ENCODE results near the gene TNFAIP8L1. TPM values are rescaled to one million over a fixed set of nuclear protein-coding genes. Genes with fewer than 3 reads are reported as not detected.

Gene TNFAIP8L1
- total and polyA plus RNA-seq, 2 donors, result 6.6 to 9.9 TPM

DNA sequence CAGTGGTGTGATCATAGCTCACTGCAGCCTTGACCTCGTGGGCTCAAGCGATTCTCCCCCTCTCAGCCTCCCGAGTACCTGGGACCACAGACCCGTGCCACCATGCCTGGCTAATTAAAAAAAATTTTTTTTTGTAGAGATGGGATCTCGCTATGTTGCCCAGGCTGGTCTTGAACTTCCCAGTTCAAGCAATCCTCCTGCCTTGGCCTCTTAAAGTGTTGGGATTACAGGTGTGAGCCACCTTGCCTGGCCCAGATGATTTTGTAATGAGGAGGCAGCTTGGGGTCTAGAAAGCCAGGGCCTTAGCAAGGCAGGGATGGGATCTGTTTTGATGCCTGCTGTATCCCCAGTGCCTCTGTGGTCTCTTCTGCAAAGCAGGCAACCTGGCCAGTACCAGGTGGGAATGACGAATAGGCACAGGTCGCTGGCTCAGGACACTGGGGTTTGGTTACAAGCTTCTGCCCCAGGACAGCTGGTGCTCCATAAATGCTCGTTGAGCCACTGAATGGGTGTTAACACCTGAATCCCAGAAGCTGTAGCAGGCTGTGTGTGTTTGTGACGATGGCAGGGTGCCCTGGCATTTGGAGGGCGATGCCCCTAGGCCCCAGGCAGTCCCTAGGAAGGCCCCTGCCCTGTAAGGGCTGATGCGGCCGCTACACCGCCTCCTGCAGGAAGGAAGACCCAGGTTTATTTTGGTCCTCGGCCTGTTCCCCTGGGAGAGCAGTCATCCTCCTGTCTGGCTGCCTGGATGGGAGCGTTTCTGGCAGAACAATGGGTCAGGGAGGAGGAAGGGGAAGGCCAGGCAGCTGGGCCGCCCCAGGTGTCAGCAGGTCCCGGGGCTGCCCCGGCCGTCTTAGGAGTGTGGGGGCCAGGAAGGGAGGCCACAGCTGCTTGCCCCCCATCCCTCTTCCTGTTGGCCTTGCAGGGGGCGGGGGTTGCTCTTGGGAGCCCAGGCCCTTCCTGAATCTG, 8.6 kb downstream of the TNFAIP8L1 start:
- no peak for DNase-seq (ENCODE audit: extremely low spot score)
- WGBS, result 60% methylated on average over 20 of the region's 20 CpGs
- H3K4me1 ChIP-seq (ENCODE audit: insufficient read depth), result no peaks in the 10 kb centered on the region
- H3K27ac ChIP-seq (ENCODE audit: low read depth), result no peak overlapping the region
- H3K36me3 ChIP-seq (ENCODE audit: insufficient read depth), result no peaks in the 10 kb centered on the region
- no peak overlapping the region for H3K4me3 ChIP-seq (ENCODE audit: low read depth, low read length)

DNA sequence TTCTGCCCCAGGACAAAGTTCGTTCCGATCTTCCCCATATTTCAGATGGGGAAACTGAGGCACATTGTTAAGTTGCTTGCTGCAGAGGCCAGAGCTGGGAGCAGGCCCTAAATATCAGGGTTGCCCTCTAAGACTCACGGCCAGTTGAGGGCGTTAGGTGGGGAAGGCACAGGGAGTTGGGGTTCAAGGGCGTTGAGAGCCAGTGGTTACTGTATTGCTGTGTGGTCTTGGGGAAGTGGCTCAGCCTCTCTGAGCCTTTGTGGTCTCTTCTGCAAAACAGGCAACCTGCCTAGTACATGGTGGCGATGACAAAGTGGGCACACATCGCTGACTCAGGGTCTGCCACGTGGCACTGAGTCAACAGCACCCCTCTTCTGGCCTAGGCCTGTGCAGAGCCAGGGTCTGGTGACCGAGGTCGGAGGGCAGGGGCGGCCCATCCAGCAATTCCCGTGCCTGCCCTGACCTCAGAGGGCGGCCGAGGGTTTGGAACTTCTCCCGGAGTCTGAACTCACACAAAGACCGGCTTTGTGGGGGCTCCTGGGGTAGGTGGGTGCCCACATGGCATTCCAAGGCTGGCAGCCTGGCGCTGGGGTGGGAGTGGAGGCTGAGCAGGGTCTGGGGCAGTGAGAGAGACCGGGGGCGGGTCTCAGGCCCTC, 10.2 kb downstream of the TNFAIP8L1 start:
- DNase-seq (ENCODE audit: extremely low spot score), result no peak
- H3K4me3 ChIP-seq (ENCODE audit: low read depth, low read length), result no peak overlapping the region
- no peak overlapping the region for H3K27ac ChIP-seq (ENCODE audit: low read depth)
- H3K36me3 ChIP-seq (ENCODE audit: insufficient read depth), result no peaks in the 10 kb centered on the region
- H3K4me1 ChIP-seq (ENCODE audit: insufficient read depth), result no peaks in the 10 kb centered on the region
- WGBS, result 86% methylated on average over 19 of the region's 19 CpGs

DNA sequence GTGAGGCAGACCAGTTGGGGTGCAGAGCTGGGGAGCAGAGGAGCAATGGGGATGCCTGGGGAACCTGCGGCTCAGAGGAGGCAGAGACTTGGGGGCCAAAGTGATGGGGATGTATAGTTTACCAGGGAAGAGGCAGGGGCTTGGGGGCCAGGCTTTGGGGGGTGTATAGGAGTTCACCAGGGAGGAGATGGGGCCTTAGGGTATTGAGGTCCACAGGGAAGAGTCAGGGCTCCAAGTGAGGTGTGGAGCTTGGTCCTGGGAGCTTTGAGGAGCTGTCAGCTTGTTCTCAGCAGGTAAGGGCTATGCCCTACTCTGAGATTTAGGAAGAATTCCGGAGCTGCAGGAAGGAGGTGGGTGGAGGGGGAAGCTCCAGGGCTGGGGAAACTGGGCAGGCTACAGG, 10.8 kb downstream of the TNFAIP8L1 start:
- Histone ChIP-seq H3K4me3 (ENCODE audit: low read depth, low read length) (no peak overlapping the region), H3K36me3 (ENCODE audit: insufficient read depth) (no peaks in the 10 kb centered on the region), H3K4me1 (ENCODE audit: insufficient read depth) (no peaks in the 10 kb centered on the region), H3K27ac (ENCODE audit: low read depth) (no peak overlapping the region)
- DNase-seq (ENCODE audit: extremely low spot score), result no peak
- 86% methylated on average over 2 of the region's 2 CpGs for WGBS

DNA sequence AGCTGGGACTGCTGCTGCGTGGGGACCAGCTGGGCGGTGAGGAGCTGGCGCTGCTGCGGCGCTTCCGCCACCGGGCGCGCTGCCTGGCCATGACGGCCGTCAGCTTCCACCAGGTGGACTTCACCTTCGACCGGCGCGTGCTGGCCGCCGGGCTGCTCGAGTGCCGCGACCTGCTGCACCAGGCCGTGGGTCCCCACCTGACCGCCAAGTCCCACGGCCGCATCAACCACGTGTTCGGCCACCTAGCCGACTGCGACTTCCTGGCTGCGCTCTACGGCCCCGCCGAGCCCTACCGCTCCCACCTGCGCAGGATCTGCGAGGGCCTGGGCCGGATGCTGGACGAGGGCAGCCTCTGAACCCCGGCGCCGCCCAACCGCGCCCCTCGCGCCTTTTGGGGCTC, 12.8 kb downstream of the TNFAIP8L1 start:
- Histone ChIP-seq H3K4me3 (ENCODE audit: low read depth, low read length) (no peak overlapping the region), H3K27ac (ENCODE audit: low read depth) (no peak overlapping the region), H3K36me3 (ENCODE audit: insufficient read depth) (peaks cover 1% of the 10 kb centered on the region), H3K4me1 (ENCODE audit: insufficient read depth) (no peaks in the 10 kb centered on the region)
- no peak for DNase-seq (ENCODE audit: extremely low spot score)
- WGBS, result 97% methylated on average over 44 of the region's 44 CpGs

DNA sequence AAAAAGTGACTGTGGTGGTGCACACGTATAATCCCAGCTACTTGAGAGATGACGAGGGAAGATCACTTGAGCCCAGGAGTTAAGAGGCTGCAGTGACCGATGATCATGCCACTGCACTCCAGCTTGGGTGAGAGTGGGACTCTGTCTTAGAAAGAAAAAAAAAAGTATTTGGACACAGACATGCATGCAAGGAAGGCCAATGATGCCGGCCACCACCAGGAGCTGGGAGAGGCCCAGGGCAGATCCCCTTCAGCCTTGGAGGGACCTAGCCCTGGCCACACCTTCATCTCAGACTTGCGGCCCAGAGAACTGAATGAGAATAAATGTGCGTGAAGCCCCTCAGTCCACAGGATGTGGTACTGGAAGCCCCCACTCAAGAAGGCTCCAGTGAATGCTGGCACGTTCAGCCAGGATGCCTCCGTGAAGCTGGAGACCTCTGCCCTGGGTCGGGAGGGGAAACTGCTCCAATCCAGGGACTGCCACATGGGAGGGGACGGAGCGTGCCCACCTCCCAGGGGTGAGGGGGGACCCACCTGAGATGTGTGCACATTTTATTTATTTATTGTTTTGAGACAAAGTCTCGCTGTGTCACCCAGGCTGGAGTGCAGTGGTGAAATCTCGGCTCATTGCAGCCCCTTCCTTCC, 14.6 kb downstream of the TNFAIP8L1 start:
- peaks cover 3% of the 10 kb centered on the region for H3K36me3 ChIP-seq (ENCODE audit: insufficient read depth)
- no peak for DNase-seq (ENCODE audit: extremely low spot score)
- H3K4me3 ChIP-seq (ENCODE audit: low read depth, low read length), result no peak overlapping the region
- H3K27ac ChIP-seq (ENCODE audit: low read depth), result no peak overlapping the region
- WGBS, result 82% methylated on average over 13 of the region's 13 CpGs
- H3K4me1 ChIP-seq (ENCODE audit: insufficient read depth), result no peaks in the 10 kb centered on the region

DNA sequence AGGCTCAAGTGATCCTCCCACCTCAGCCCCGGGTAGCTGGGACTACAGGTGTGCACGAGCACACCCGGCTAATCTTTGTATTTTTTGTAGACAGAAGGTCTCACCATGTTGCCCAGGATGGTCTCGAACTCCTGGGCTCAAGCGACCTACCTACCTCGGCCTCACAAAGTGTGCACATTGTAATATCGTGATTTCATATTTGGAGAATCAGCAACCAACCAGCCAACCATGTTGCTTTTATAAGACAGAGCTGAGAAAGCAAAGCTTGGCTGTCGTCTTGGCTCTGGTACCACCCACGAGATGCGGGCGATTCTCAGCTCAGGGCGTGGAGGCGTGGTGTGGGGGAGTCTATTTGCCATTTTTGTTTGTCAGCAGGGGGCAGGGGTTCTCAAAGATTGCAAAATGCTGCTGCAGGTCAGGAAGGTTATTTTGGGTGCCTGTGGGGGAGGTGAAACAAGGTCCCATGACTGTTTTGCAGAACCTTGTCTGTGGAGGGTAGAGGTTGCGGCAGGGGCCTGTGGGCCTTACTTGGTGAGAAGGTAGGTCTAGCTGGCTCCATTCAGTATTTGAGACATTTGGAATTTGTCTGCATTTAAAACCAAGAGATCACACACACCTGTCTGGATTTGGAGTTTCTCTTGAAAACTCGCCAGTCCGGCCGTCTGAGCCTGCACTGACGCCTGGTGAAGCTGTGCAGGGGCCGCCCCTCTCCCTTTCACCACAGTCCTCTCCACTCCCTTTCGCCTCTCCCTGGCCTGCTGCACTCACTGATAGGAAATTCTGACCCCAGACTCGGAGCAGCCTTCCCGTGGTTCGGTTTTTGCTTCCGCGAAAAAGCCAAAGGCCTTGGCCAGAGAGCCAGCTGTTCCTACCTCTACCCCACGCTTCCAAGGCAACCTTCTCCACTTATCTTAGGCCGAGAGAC, 15.4 kb downstream of the TNFAIP8L1 start:
- Histone ChIP-seq H3K27ac (ENCODE audit: low read depth) (no peak overlapping the region), H3K4me3 (ENCODE audit: low read depth, low read length) (no peak overlapping the region), H3K36me3 (ENCODE audit: insufficient read depth) (peaks cover 4% of the 10 kb centered on the region), H3K4me1 (ENCODE audit: insufficient read depth) (no peaks in the 10 kb centered on the region)
- 89% methylated on average over 27 of the region's 27 CpGs for whole genome bisulfite sequencing
- DNase-seq (ENCODE audit: extremely low spot score), result no peak

DNA sequence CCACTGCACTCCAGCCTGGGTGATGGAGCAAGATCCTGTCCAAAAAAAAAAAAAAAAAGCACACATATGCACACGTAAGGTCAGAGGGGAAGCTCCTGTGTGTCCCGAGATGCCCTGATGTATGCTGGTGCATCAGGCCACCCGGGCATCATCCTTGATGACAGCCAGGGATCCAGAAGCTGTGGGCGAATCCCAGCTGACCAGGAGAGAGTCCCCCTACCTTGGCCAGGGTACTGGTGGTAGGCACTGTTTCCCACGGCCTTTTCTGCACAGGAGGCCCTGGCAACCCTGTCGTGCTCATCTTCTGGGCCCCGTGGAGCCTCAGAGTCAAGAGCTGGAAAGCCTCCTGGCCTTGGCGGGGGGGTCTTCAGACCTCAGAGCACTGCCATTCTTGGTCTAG, 16.8 kb downstream of the TNFAIP8L1 start:
- 74% methylated on average over 8 of the region's 8 CpGs for WGBS
- DNase-seq (ENCODE audit: extremely low spot score), result no peak
- no peak overlapping the region for H3K27ac ChIP-seq (ENCODE audit: low read depth)
- no peak overlapping the region for H3K4me3 ChIP-seq (ENCODE audit: low read depth, low read length)
- H3K4me1 ChIP-seq (ENCODE audit: insufficient read depth), result no peaks in the 10 kb centered on the region
- peaks cover 5% of the 10 kb centered on the region for H3K36me3 ChIP-seq (ENCODE audit: insufficient read depth)

DNA sequence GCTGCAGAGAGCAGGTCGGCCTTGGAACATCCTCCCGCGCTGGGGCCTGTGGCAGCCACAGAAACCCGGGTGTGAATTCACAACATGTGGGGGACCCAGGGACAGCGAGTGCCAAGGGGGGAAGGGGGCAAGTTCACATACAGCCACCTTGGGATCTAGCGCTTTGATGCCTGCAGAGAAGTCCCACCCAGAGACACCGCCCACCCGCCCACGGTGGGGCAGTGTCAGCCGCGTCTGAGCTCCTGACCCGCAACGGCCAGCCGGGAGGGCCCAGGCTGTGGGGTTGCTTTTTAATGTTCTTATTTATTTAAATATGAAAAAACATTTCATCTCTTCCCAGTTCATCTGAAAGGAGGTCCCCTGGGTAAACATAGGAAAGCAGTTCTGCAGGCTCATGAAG, 17.9 kb downstream of the TNFAIP8L1 start:
- DNase-seq (ENCODE audit: extremely low spot score), result no peak
- WGBS, result 83% methylated on average over 14 of the region's 14 CpGs
- Histone ChIP-seq H3K4me3 (ENCODE audit: low read depth, low read length) (no peak overlapping the region), H3K27ac (ENCODE audit: low read depth) (no peak overlapping the region), H3K4me1 (ENCODE audit: insufficient read depth) (no peaks in the 10 kb centered on the region), H3K36me3 (ENCODE audit: insufficient read depth) (peaks cover 8% of the 10 kb centered on the region)

DNA sequence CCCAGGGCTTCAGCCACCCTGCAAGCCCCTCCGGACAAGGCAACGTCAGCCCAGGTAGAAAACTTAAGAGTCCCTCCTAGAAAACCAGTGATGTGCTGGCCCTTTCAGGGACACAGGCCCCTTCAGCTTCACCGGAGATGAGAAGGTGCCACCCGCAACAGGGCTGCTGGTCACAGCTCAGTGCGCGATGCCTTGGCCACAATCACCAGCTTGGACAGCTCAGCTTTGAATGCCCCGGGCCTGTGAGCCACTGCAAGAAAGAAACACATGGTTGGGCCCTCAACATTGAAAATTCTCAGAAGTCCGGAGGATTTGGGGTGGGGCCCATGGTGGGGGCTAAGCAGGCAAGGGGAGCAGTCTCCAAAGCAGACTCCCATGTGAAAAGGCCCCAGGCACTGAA, 18.5 kb downstream of the TNFAIP8L1 start:
- peaks cover 11% of the 10 kb centered on the region for H3K36me3 ChIP-seq (ENCODE audit: insufficient read depth)
- H3K4me3 ChIP-seq (ENCODE audit: low read depth, low read length), result no peak overlapping the region
- 88% methylated on average over 8 of the region's 8 CpGs for WGBS
- no peak for DNase-seq (ENCODE audit: extremely low spot score)
- no peak overlapping the region for H3K27ac ChIP-seq (ENCODE audit: low read depth)
- H3K4me1 ChIP-seq (ENCODE audit: insufficient read depth), result no peaks in the 10 kb centered on the region

DNA sequence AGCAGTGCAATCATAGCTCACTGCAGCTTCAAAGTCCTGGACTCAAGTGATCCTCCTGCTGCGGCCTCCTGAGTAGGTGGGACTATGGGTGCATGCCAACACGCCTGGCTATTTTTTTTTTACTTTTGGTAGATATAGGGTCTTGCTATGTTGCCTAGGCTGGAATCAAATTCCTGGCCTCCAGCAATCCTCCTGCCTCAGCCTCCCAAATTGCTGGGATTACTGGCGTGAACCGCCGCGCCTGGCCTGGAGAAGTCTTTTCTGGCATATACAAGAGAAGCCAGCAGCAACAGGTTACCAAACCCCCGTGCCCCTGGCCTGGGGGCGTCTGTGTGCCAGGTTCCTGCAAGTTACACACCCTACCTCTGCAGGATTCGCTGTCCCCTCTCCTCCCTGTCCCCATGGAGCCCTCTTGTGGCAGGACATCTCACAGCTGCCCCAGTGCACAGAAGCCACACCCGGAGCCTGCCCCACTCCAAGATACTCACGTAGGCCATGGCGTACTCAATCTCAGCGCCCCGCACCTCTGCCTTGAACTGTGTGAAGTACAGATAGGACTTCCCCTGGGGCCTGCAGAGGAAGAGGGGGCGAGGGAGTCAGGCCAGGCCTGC, 21.0 kb downstream of the TNFAIP8L1 start:
- no peak overlapping the region for H3K27ac ChIP-seq (ENCODE audit: low read depth)
- peaks cover 11% of the 10 kb centered on the region for H3K36me3 ChIP-seq (ENCODE audit: insufficient read depth)
- DNase-seq (ENCODE audit: extremely low spot score), result no peak

DNA sequence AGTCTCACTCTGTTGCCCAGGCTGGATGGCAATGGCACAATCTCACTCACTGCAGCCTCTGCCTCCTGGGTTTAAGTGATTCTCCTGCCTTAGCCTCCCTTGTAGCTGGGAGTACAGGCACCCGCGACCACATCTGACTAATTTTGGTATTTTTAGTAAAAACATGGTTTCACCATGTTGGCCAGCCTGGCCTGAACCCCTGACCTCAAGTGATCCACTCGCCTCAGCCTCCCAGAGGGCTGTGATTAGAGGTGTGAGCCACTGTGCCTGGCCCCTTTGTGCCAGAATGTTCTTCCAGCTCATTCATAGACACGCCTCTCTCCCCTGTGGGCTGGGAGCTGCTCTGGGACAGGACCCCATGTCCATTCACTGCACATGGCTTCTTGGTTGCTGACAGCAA, 21.7 kb downstream of the TNFAIP8L1 start:
- Histone ChIP-seq H3K27ac (ENCODE audit: low read depth) (no peak overlapping the region), H3K36me3 (ENCODE audit: insufficient read depth) (peaks cover 11% of the 10 kb centered on the region), H3K4me3 (ENCODE audit: low read depth, low read length) (no peak overlapping the region), H3K4me1 (ENCODE audit: insufficient read depth) (no peaks in the 10 kb centered on the region)
- 91% methylated on average over 4 of the region's 4 CpGs for WGBS
- no peak for DNase-seq (ENCODE audit: extremely low spot score)

More for the DNA sequence above, 21.0 kb downstream of the TNFAIP8L1 start:
- H3K4me3 ChIP-seq (ENCODE audit: low read depth, low read length), result no peak overlapping the region
- H3K4me1 ChIP-seq (ENCODE audit: insufficient read depth), result no peaks in the 10 kb centered on the region
- 90% methylated on average over 15 of the region's 15 CpGs for WGBS

DNA sequence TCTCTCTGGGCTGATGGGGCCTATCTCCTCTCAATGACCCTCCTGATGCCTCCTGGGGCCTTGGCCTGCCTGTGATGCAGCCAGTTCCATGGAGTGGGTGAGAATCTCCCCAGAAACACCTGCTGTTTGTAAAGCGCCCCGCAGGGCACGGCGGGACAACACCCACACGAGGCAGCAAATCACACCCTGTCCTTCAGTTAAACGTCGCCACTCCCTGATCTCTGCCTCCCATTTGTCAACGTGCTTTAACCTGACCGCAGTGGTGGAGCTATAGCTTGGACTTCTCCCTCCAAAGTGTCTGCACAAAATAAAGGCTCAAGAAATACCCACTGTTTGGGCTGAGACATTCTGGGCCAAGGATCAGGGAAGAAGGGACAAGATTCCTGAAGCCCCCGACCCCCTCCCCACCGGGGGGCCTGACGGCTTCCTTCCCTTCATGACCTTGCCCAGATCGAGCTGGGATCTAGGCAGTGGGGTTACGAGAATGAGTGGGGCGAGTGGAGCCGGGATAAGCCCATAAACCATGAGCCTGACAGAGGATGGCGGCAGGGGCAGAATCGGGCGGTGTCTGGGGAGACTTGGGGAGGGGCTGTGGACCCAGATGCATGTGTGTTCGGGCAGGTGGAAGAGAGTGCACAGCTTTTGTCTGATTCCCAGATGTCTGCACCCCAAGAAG, 22.8 kb downstream of the TNFAIP8L1 start:
- no peak for DNase-seq (ENCODE audit: extremely low spot score)
- 84% methylated on average over 20 of the region's 20 CpGs for WGBS
- Histone ChIP-seq H3K36me3 (ENCODE audit: insufficient read depth) (peaks cover 9% of the 10 kb centered on the region), H3K27ac (ENCODE audit: low read depth) (no peak overlapping the region), H3K4me1 (ENCODE audit: insufficient read depth) (no peaks in the 10 kb centered on the region), H3K4me3 (ENCODE audit: low read depth, low read length) (no peak overlapping the region)
